Brain microvascular endothelial cell (primary cell): ENCODE results near the gene FGD4.

Source experiments
- DNase-seq: peaks from one replicate; pipeline ENCODE4 v3.0.0-alpha.2; 2020
- H3K27ac ChIP-seq: fragments of 250-450 bp; sonication (Bioruptor Pico); 2 replicates; pipeline ENCODE4 v1.5.1; 2020; ENCODE audit warnings: mild to moderate bottlenecking, moderate library complexity
- H3K27me3 ChIP-seq: fragments of 250-450 bp; sonication (Bioruptor Pico); replicated peaks from 2 replicates; pipeline ENCODE4 v1.5.1; 2020; ENCODE audit warnings: mild to moderate bottlenecking
- H3K36me3 ChIP-seq: fragments of 250-450 bp; sonication (Bioruptor Pico); replicated peaks from 2 replicates; pipeline ENCODE4 v1.5.1; 2020; ENCODE audit warnings: mild to moderate bottlenecking
- H3K4me3 ChIP-seq: 2 replicates; pipeline ENCODE4 v1.5.1; 2011; ENCODE audit warnings: low read depth, mild to moderate bottlenecking, control low read depth, low read length, moderate library complexity
- in situ Hi-C: cut with HindIII; loops from 2 replicates; pipeline ENCODE4 v1.10.0; 2017; ENCODE audit warnings: low sequenced_read_pairs, low pct_ligation_motif_present
- TF ChIP-seq, protein P1 (sequence below): IDR thresholded peaks from 2 replicates; pipeline ENCODE4 v1.5.1; 2011; ENCODE audit warnings: low read depth, mild to moderate bottlenecking, moderate library complexity, low read length, control low read depth, inconsistent platforms; ENCODE audit errors: missing control alignments

The FGD4 gene

DNA sequence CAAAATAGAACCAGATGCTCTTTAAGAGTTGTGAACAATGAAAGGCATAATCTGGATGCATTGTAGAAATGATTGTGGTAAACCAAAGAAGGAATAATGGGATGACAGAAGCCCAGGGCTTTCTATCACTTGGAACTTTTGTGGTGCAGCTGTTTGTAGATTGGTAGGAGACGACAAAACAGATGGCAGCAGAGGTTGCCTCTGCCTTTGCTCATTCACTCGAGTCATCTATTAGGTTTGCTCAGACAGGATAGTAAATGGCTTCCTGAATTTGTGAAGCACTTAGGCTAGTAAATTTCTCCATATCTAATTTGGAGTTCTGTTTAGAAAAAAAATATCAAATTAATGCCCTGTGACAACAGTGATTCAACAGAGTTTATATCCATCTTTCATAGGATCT is 78.4 kb downstream of the FGD4 start:
- Histone ChIP-seq H3K36me3 (no peaks in the 10 kb centered on the region), H3K27ac (no peak overlapping the region), H3K4me3 (no peak overlapping the region), H3K27me3 (no peaks in the 10 kb centered on the region)
- TF ChIP-seq, protein P1, sequence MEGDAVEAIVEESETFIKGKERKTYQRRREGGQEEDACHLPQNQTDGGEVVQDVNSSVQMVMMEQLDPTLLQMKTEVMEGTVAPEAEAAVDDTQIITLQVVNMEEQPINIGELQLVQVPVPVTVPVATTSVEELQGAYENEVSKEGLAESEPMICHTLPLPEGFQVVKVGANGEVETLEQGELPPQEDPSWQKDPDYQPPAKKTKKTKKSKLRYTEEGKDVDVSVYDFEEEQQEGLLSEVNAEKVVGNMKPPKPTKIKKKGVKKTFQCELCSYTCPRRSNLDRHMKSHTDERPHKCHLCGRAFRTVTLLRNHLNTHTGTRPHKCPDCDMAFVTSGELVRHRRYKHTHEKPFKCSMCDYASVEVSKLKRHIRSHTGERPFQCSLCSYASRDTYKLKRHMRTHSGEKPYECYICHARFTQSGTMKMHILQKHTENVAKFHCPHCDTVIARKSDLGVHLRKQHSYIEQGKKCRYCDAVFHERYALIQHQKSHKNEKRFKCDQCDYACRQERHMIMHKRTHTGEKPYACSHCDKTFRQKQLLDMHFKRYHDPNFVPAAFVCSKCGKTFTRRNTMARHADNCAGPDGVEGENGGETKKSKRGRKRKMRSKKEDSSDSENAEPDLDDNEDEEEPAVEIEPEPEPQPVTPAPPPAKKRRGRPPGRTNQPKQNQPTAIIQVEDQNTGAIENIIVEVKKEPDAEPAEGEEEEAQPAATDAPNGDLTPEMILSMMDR: no peak
- DNase-seq: no peak
- in situ Hi-C loops: no loop called here

DNA sequence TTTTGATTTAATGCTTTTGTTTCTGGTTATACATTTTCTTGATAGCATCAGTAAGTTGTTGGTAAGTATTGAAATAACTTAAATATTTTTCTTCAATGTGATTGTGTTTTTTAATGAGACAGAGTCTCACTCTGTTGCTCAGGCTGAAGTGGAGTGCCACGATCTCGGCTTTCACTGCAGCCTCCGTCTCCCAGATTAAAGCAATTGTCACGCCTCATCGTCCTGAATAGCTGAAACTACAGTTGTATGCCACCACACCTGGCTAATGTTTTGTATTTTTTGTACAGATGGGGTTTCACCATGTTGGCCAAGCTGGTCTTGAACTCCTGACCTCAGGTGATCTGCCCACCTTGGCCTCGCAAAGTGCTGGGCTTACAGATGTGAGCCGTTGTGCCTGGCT is 78.8 kb downstream of the FGD4 start:
- TF ChIP-seq, protein P1: no peak
- in situ Hi-C loops: no loop called here
- no peaks in the 10 kb centered on the region for H3K27me3 ChIP-seq
- H3K36me3 ChIP-seq: no peaks in the 10 kb centered on the region
- no peak overlapping the region for H3K4me3 ChIP-seq
- no peak overlapping the region for H3K27ac ChIP-seq
- DNase-seq: no peak

DNA sequence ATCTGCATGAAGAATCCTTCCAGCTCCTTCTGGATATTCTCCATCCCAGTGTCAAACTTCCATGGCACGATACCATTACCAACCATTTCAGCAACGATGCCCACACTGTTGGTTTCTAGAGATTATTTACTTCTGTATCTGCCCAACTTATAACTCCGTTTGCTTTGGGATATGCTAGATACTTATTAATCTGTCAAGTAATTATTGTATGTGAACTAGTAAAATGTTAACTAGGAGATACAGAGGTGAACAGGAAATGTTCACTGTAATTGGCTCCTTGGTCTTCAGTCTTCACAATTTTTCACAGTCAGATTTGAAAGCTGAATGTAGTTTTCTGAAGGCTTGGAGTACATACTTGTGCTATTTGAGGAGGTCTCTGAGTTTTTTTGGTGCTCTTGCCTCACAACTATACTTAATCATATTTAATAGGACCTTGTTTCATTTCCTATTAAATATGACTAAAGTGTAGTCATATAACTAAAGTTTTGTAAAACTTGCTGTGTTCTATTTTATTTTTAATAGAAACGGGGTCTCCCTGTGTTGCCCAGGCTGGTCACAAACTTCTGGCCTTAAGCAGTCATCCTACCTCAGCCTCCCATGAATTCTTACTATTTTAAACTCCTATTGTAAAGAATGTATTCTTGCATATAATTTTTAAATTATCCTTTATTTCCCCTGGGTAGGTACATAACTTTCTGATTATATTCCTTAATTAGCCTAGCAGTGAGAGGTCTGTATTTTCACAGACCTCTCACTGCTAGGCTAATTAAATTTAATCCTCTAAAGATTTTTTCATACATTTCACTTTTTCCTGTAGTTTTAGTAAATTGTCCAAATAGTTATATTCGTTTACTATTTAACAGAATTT is 79.7 kb downstream of the FGD4 start:
- no peaks in the 10 kb centered on the region for H3K36me3 ChIP-seq
- no peak for DNase-seq
- TF ChIP-seq, protein P1: no peak
- no peak overlapping the region for H3K27ac ChIP-seq
- no peak overlapping the region for H3K4me3 ChIP-seq
- H3K27me3 ChIP-seq: no peaks in the 10 kb centered on the region
- in situ Hi-C loops: no loop called here

DNA sequence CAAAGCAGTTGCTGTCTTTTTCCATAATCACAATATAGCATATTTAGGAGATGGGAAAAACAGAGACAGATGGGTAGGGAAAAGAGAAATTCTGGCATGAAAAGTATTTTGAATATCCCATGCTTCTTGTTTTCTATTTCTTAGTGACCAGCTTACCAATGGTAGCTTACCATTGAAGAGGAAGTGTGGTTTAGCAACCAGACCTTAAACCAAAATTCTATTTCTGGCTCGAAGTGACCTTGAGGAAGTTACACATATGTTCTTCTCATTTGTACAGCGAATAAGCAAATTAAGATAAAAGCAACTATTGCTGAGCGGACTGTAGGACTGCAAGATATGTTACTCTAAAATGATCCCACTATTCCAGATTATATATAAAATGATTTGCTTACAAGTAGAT is 82.9 kb downstream of the FGD4 start:
- no peaks in the 10 kb centered on the region for H3K36me3 ChIP-seq
- TF ChIP-seq, protein P1: no peak
- no peak overlapping the region for H3K4me3 ChIP-seq
- H3K27ac ChIP-seq: no peak overlapping the region
- no peaks in the 10 kb centered on the region for H3K27me3 ChIP-seq
- DNase-seq: no peak
- in situ Hi-C loops: no loop called here

DNA sequence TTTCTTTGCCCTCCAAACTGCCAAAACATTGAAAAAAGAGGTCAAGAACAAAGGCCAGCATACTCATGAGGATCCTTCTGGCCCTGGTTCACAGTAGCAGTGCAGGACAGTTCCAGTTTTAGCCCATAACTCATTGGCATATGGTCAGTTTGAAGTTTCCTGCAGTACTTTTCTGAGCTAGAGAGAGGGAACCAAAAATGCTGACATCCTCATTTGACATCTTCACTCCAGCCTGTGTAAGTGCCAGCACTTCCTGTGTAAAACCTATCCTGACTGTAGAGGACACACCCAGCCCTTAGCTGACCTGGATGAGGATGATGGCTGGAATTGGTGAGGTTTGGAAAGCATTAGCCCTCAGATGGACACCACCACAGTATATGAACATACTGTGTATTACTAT is 84.1 kb downstream of the FGD4 start:
- TF ChIP-seq, protein P1: no peak
- in situ Hi-C loops: no loop called here
- DNase-seq: no peak
- H3K27ac ChIP-seq: no peak overlapping the region
- no peak overlapping the region for H3K4me3 ChIP-seq
- H3K27me3 ChIP-seq: no peaks in the 10 kb centered on the region
- no peaks in the 10 kb centered on the region for H3K36me3 ChIP-seq

DNA sequence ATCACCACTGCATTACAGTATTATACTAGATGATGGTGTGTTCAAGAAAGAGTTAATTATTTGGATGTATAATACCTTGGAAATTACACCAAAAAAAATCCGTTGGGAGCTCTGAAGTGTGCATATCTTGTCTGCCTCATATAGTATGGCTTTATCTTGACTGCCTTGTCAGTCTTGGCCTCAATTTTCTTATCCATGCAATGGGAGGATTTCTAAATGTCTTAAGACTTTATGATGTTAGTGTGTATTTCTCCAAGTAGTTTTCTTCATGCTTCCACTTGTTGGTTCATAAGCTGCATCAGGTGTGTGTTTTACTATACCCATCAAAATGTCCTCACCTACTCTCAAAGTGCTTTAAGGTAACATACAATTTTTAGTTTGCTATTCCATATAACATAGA is 84.6 kb downstream of the FGD4 start:
- Histone ChIP-seq H3K4me3 (no peak overlapping the region), H3K36me3 (no peaks in the 10 kb centered on the region), H3K27ac (no peak overlapping the region), H3K27me3 (no peaks in the 10 kb centered on the region)
- in situ Hi-C loops: no loop called here
- TF ChIP-seq, protein P1: no peak
- no peak for DNase-seq
